K562 (cell line): ENCODE results near the gene LTB4R2. TPM values are rescaled to one million over a fixed set of nuclear protein-coding genes. Genes with fewer than 3 reads are reported as not detected.

ENCODE experiments used
- ATAC-seq: fragments of 200-7000 bp; cut with Tn5 transposase; 3 replicates; pipeline ENCODE4 v1.9.1; 2020; ENCODE audit warnings: moderate library complexity
- BruUV-seq: library from RNA; stranded (reverse); fragments of 400-500 nt; replicated peaks from 2 replicates; lab custom pipeline; 2021; lab: Mats Ljungman, UMichigan
- CTCF ChIA-PET: fragments of 300-600 bp; formaldehyde crosslinking; extraction: SDS; loops from one replicate; lab custom pipeline; 2021; ENCODE audit warnings: low intra/inter-chr PET ratio; lab: Yijun Ruan, JAX
- POLR2A ChIA-PET: fragments of 300-600, 350-650 bp; sonication (Branson Sonifier 250); formaldehyde crosslinking; extraction: SDS; loops from one replicate; lab custom pipeline; 2021; ENCODE audit warnings: antibody characterized with exemption, inconsistent platforms; lab: Yijun Ruan, JAX
- DNase-seq, 4 experiments: peaks; one replicate each; pipeline versions ENCODE4 v3.0.0 to v3.0.0-alpha.2; 2011 to 2018; ENCODE audit warnings: low spot score in 3 of 4, mixed read lengths in 3 of 4; ENCODE audit errors: extremely low read depth in 1 of 4
- FAIRE-seq: peaks from 2 replicates; lab custom pipeline; 2011; peaks lifted over from hg19 to GRCh38; lab: Jason Lieb, UNC
- H2AFZ ChIP-seq: 2 replicates; pipeline ENCODE4 v1.6.0; 2011; ENCODE audit warnings: low read depth, low read length, control low read depth, inconsistent platforms
- H3K27ac ChIP-seq: fragments of 200-600 bp; 3 replicates; pipeline ENCODE4 v1.8.0; 2011; ENCODE audit warnings: low read depth, mild to moderate bottlenecking, control low read depth, inconsistent platforms, low read length, moderate library complexity, mixed read lengths; ENCODE audit errors: extremely low read depth
- H3K27me3 ChIP-seq, 2 experiments: fragments of 300-600 bp in 1 of 2; 2 replicates in 1 of 2; 3 replicates in 1 of 2; pipeline versions ENCODE4 v1.6.0 to v1.8.0; 2011; ENCODE audit warnings: inconsistent platforms in 2 of 2, low read length in 2 of 2, mild to moderate bottlenecking in 1 of 2, mixed read lengths in 1 of 2, moderate library complexity in 1 of 2; ENCODE audit not compliant: control insufficient read depth in 2 of 2, insufficient read depth in 2 of 2
- H3K36me3 ChIP-seq: fragments of 300-600 bp; 3 replicates; pipeline ENCODE4 v1.8.0; 2011; ENCODE audit warnings: mild to moderate bottlenecking, low read length, inconsistent platforms; ENCODE audit not compliant: control insufficient read depth, insufficient read depth
- H3K4me1 ChIP-seq, 2 experiments: fragments of 200-600 bp in 1 of 2; replicated peaks in 1 of 2; 2 replicates in 1 of 2; 3 replicates in 1 of 2; pipeline versions ENCODE4 v1.5.1 to v1.8.0; 2011; ENCODE audit warnings: inconsistent platforms in 2 of 2, low read length in 2 of 2, mild to moderate bottlenecking in 1 of 2, mixed read lengths in 1 of 2, moderate library complexity in 1 of 2; ENCODE audit not compliant: control insufficient read depth in 2 of 2, insufficient read depth in 2 of 2
- H3K4me2 ChIP-seq: 2 replicates; pipeline ENCODE4 v1.6.1; 2011; ENCODE audit warnings: low read length, control low read depth, inconsistent platforms, mixed read lengths; ENCODE audit not compliant: insufficient read depth
- H3K4me3 ChIP-seq: fragments of 200-600 bp; sonication (generic), shearing (Covaris generic); 2 replicates; pipeline ENCODE4 v1.5.1; 2016; ENCODE audit warnings: control low read depth, inconsistent platforms
- H3K79me2 ChIP-seq: fragments of 200-600 bp; 3 replicates; pipeline ENCODE4 v1.8.0; 2011; ENCODE audit warnings: low read length, inconsistent platforms; ENCODE audit not compliant: control insufficient read depth, insufficient read depth
- H3K9ac ChIP-seq, 2 experiments: 2 replicates each; pipeline versions ENCODE4 v1.6.0 to v1.6.1; 2011; ENCODE audit warnings: low read depth in 2 of 2, low read length in 2 of 2, control low read depth in 1 of 2, inconsistent platforms in 1 of 2, mild to moderate bottlenecking in 1 of 2, mixed read lengths in 1 of 2; ENCODE audit not compliant: insufficient read depth in 1 of 2
- H3K9me1 ChIP-seq: one replicate; pipeline ENCODE4 v1.6.0; 2011; ENCODE audit warnings: inconsistent platforms, mild to moderate bottlenecking, low read length, moderate library complexity; ENCODE audit not compliant: control insufficient read depth, insufficient read depth
- H3K9me3 ChIP-seq: replicated peaks from 2 replicates; pipeline ENCODE4 v1.5.1; 2011; ENCODE audit warnings: low read depth, low read length, inconsistent platforms; ENCODE audit not compliant: control insufficient read depth, insufficient read depth
- H4K20me1 ChIP-seq: replicated peaks from 2 replicates; pipeline ENCODE4 v1.6.1; 2011; ENCODE audit warnings: low read length, inconsistent platforms, mixed read lengths; ENCODE audit not compliant: control insufficient read depth, insufficient read depth
- ARID1B ChIP-seq: fragments of 450-650 bp; IDR thresholded peaks from 2 replicates; pipeline ENCODE4 v1.6.1; 2016; ENCODE audit warnings: antibody characterized with exemption, mild to moderate bottlenecking, inconsistent platforms
- BRD4 ChIP-seq: fragments of 200-600 bp; sonication (generic); IDR thresholded peaks from 2 replicates; pipeline ENCODE4 v1.6.1; 2017; ENCODE audit warnings: inconsistent platforms
- E2F8 ChIP-seq: fragments of 450-650 bp; IDR thresholded peaks from 2 replicates; pipeline ENCODE4 v1.7.1; 2018; ENCODE audit warnings: mild to moderate bottlenecking, low read depth; ENCODE audit not compliant: partially characterized antibody
- ESRRB ChIP-seq: fragments of 250-450 bp; sonication (Bioruptor Pico); IDR thresholded peaks from 2 replicates; pipeline ENCODE4 v1.5.0; 2020; ENCODE audit warnings: mild to moderate bottlenecking, moderate library complexity, borderline replicate concordance
- HINFP ChIP-seq: fragments of 450-650 bp; conservative IDR thresholded peaks from 2 replicates; pipeline ENCODE4 v1.6.1; 2016; ENCODE audit warnings: missing genetic modification characterization, low read depth, mild to moderate bottlenecking, control low read depth, missing compliant biosample characterization
- HMBOX1 ChIP-seq: sonication (generic); IDR thresholded peaks from 2 replicates; pipeline ENCODE4 v1.6.1; 2016
- PHTF2 ChIP-seq: fragments of 250-450 bp; sonication (Bioruptor Pico); IDR thresholded peaks from 2 replicates; pipeline ENCODE4 v1.5.0; 2021; ENCODE audit warnings: mild to moderate bottlenecking
- POLR2B ChIP-seq: fragments of 450-650 bp; IDR thresholded peaks from 2 replicates; pipeline ENCODE4 v1.6.1; 2018; ENCODE audit warnings: low read depth; ENCODE audit not compliant: partially characterized antibody
- PTTG1 ChIP-seq: fragments of 450-650 bp; IDR thresholded peaks from 2 replicates; pipeline ENCODE4 v1.6.1; 2016; ENCODE audit warnings: low read depth, mild to moderate bottlenecking, missing genetic modification characterization, missing compliant biosample characterization
- SMARCA5 ChIP-seq: fragments of 450-650 bp; IDR thresholded peaks from 2 replicates; pipeline ENCODE4 v1.6.1; 2016
- SRF ChIP-seq, 2 experiments: fragments of 250-450, 450-650 bp in 1 of 2; sonication (Bioruptor Pico) in 1 of 2; sonication (generic) in 1 of 2; formaldehyde crosslinking; IDR thresholded peaks; 2 replicates each; pipeline versions ENCODE4 v1.5.0 to v1.5.1; 2020 to 2022; ENCODE audit warnings: mild to moderate bottlenecking in 1 of 2, missing genetic modification reagents in 1 of 2
- ZBTB49 ChIP-seq: sonication (generic); formaldehyde crosslinking; IDR thresholded peaks from 2 replicates; pipeline ENCODE4 v1.8.0; 2022; ENCODE audit warnings: missing genetic modification reagents, mild to moderate bottlenecking, borderline replicate concordance
- ZBTB7A ChIP-seq: IDR thresholded peaks from 2 replicates; pipeline ENCODE4 v1.6.1; 2011; ENCODE audit warnings: low read depth, mild to moderate bottlenecking, low read length, moderate library complexity, borderline replicate concordance; ENCODE audit not compliant: control insufficient read depth
- ZC3H11A ChIP-seq: IDR thresholded peaks from 2 replicates; pipeline ENCODE4 v1.6.1; 2012; ENCODE audit warnings: low read depth, low read length, improper control_type of control experiment
- WGBS: fragments of 100-300 bp; shearing (Covaris generic); methylation state at CpG from one replicate; pipeline ENCODE4 v1.1.6; 2016; ENCODE audit warnings: low coverage, mixed read lengths; ENCODE audit not compliant: insufficient coverage; ENCODE audit errors: missing lambda C conversion rate; 5-methylcytosine and 5-hydroxymethylcytosine counted together
- in situ Hi-C: fragments of 300-500 bp; cut with MboI; formaldehyde crosslinking; loops from 4 replicates; pipeline ENCODE4 v1.15.0; 2018; ENCODE audit warnings: inconsistent platforms, mixed read lengths
- intact Hi-C: fragments of 100-400 bp; cut with micrococcal nuclease; formaldehyde crosslinking; loops from 2 replicates; pipeline ENCODE4 v1.14.2; 2022
- polyA plus RNA-seq, 8 experiments: library from polyadenylated mRNA; depleted of rRNA in 4 of 8; stranded (reverse) in 5 of 8; unstranded in 3 of 8; fragments of >200 nt; fragmentation: Nextera tagmentation in 2 of 8; fragmentation: Illumina TruSeq in 1 of 8; extraction: Ambion mirVana in 2 of 8; extraction: Trizol in 1 of 8; gene quantifications; 2 replicates each; pipeline versions ENCODE4 v1.2.1 to v1.2.3, GENCODE V29; 2011 to 2014; ENCODE audit warnings: inconsistent platforms in 1 of 8, missing spikeins in 1 of 8
- total RNA-seq, 7 experiments: library from RNA; depleted of rRNA in 6 of 7; stranded (reverse); fragments of >200 nt in 6 of 7; fragmentation: Illumina TruSeq in 2 of 7; extraction: Trizol in 2 of 7; gene quantifications; 2 replicates each; pipeline versions ENCODE4 v1.2.1 to v1.2.3, GENCODE V29; 2011 to 2021; ENCODE audit warnings: low replicate concordance in 1 of 7

Gene LTB4R2
- total and polyA plus RNA-seq, 9 of the 15 experiments (the other 6 are each of a cell fraction or from before 2014, with no cell fraction given) = 0.03 to 11.6 (median 2.8) TPM; not detected in 1

GRCh38 chr14:24335461-24336171 is 25.7 kb downstream of the LTB4R2 start:
- ATAC-seq (no peak), FAIRE-seq (no peak), DNase-seq (no peak)
- no peaks in the 10 kb centered on the region for H3K9me1 ChIP-seq
- no peaks in the 10 kb centered on the region for H3K36me3 ChIP-seq
- intact Hi-C loops (no loop called here), in situ Hi-C loops (loop anchor here (25.0 kb wide), 1 partner anchor 352 kb away; no protein-coding TSS in a partner anchor)
- ChIA-PET POLR2A (interaction anchor here (0.7 to 1.0 kb wide), 2 partner anchors 96 kb away, joined by 3 to 4 read pairs; no protein-coding TSS in a partner anchor), CTCF (interaction anchor here (3.1 to 3.5 kb wide), 2 partner anchors 96 to 101 kb away, joined by 19 to 35 read pairs; no protein-coding TSS in a partner anchor)
- H3K4me3 ChIP-seq = no peak overlapping the region
- H3K4me1 ChIP-seq = peaks cover 5 to 43% of the 10 kb centered on the region in 2 experiments; a peak in 4 of 5 replicates
- no peaks in the 10 kb centered on the region for H3K79me2 ChIP-seq
- no peak overlapping the region for H2AFZ ChIP-seq
- H3K9me3 ChIP-seq = no peaks in the 10 kb centered on the region
- 25% methylated on average over 8 of the region's 12 CpGs for WGBS
- no TSS peak for BruUV-seq
- no peak overlapping the region for H3K4me2 ChIP-seq
- peaks cover 0 to 9% of the 10 kb centered on the region in 2 experiments; a peak in 1 of 5 replicates for H3K27me3 ChIP-seq
- no peak overlapping the region for H3K9ac ChIP-seq
- H3K27ac ChIP-seq = no peak overlapping the region
- H4K20me1 ChIP-seq = no peaks in the 10 kb centered on the region
- no peak for TF ChIP-seq E2F8
- no peak for TF ChIP-seq SMARCA5
- no peak for TF ChIP-seq PTTG1 (tag)
- TF ChIP-seq HMBOX1 = no peak
- TF ChIP-seq ZC3H11A = no peak
- TF ChIP-seq SRF (CRISPR knock-in tag; IDR thresholded peaks at IDR 0.05) = no peak
- TF ChIP-seq BRD4 = no peak
- TF ChIP-seq POLR2B = no peak
- TF ChIP-seq HINFP (tag) = no peak
- TF ChIP-seq ESRRB (CRISPR knock-in tag) = no peak
- no peak for TF ChIP-seq ZBTB49 (CRISPR knock-in tag)
- TF ChIP-seq PHTF2 (CRISPR knock-in tag) = no peak
- TF ChIP-seq ZBTB7A = no peak
- no peak for TF ChIP-seq ARID1B
